Neural progenitor cell (in vitro differentiated cells): Measurements from ENCODE around the gene BMS1. TPM values are rescaled to one million over a fixed set of nuclear protein-coding genes. Genes with fewer than 3 reads are reported as not detected.
A peak's percentile ranks its signal among the peaks of the same experiment; 100 is the strongest.

Source experiments
- DNase-seq: peaks from one replicate; pipeline ENCODE4 v3.0.0-alpha.2; 2016; ENCODE audit warnings: low spot score
- H2AFZ ChIP-seq: fragments of 200-600 bp; sonication (generic); replicated peaks from 2 replicates; pipeline ENCODE4 v1.6.1; 2016; ENCODE audit warnings: antibody characterized with exemption
- H3F3A ChIP-seq: fragments of 200-600 bp; sonication (generic); 2 replicates; pipeline ENCODE4 v1.6.1; 2016; ENCODE audit warnings: antibody characterized with exemption, low read depth
- H3K27ac ChIP-seq: fragments of 200-600 bp; sonication (generic); 2 replicates; pipeline ENCODE4 v1.5.1; 2016; ENCODE audit warnings: mild to moderate bottlenecking
- H3K27me3 ChIP-seq: fragments of 200-600 bp; sonication (generic); 2 replicates; pipeline ENCODE4 v1.6.1; 2016; ENCODE audit warnings: mild to moderate bottlenecking, moderate library complexity
- H3K36me3 ChIP-seq: fragments of 200-600 bp; sonication (generic); 2 replicates; pipeline ENCODE4 v1.5.1; 2016
- H3K4me1 ChIP-seq: fragments of 200-600 bp; sonication (generic); 2 replicates; pipeline ENCODE4 v1.6.1; 2016; ENCODE audit warnings: mixed run types
- H3K4me2 ChIP-seq: fragments of 200-600 bp; sonication (generic); 2 replicates; pipeline ENCODE4 v1.6.1; 2016
- H3K4me3 ChIP-seq: fragments of 200-600 bp; sonication (generic); 2 replicates; pipeline ENCODE4 v1.5.1; 2016
- H3K79me2 ChIP-seq: fragments of 200-600 bp; sonication (generic); 2 replicates; pipeline ENCODE4 v1.6.1; 2016; ENCODE audit warnings: low read depth
- H3K9ac ChIP-seq: fragments of 200-600 bp; sonication (generic); 2 replicates; pipeline ENCODE4 v1.6.1; 2016
- H3K9me3 ChIP-seq: fragments of 200-600 bp; sonication (generic); 2 replicates; pipeline ENCODE4 v1.5.1; 2016; ENCODE audit warnings: low read depth
- H4K20me1 ChIP-seq: fragments of 200-600 bp; sonication (generic); 2 replicates; pipeline ENCODE4 v1.6.1; 2016; ENCODE audit warnings: low read depth
- H3K27ac Mint-ChIP-seq: 3 replicates; pipeline ENCODE4 v1.8.0; 2021; ENCODE audit warnings: mixed read lengths
- H3K27me3 Mint-ChIP-seq: 2 replicates; pipeline ENCODE4 v1.8.0; 2022; ENCODE audit warnings: low read depth, mild to moderate bottlenecking, inconsistent platforms, moderate library complexity, mixed read lengths; ENCODE audit not compliant: insufficient read depth
- H3K36me3 Mint-ChIP-seq: 3 replicates; pipeline ENCODE4 v1.8.0; 2021; ENCODE audit warnings: mixed read lengths
- H3K4me1 Mint-ChIP-seq: 3 replicates; pipeline ENCODE4 v1.8.0; 2021; ENCODE audit warnings: mixed read lengths
- H3K4me3 Mint-ChIP-seq: 3 replicates; pipeline ENCODE4 v1.8.0; 2021; ENCODE audit warnings: mild to moderate bottlenecking, moderate library complexity, mixed read lengths
- H3K9me3 Mint-ChIP-seq: 3 replicates; pipeline ENCODE4 v1.8.0; 2020; ENCODE audit warnings: mixed read lengths
- EZH2 ChIP-seq: fragments of 200-600 bp; sonication (generic); IDR thresholded peaks from 2 replicates; pipeline ENCODE4 v1.6.1; 2017; ENCODE audit warnings: antibody characterized with exemption, mild to moderate bottlenecking, moderate library complexity
- EZH2phosphoT487 ChIP-seq: fragments of 200-600 bp; sonication (generic); IDR thresholded peaks from 2 replicates; pipeline ENCODE4 v1.6.1; 2017; ENCODE audit warnings: antibody characterized with exemption
- total RNA-seq: library from RNA; depleted of rRNA; stranded (reverse); fragments of >200 nt; gene quantifications from 2 replicates; pipeline ENCODE4 v1.2.3, GENCODE V29; 2015; ENCODE audit warnings: low replicate concordance
- TF ChIP-seq, protein P1 (sequence below): fragments of 200-600 bp; sonication (generic); IDR thresholded peaks from 2 replicates; pipeline ENCODE4 v1.5.1; 2017; ENCODE audit warnings: antibody characterized with exemption, mild to moderate bottlenecking

Gene BMS1
- total RNA-seq, 1 donor from 2014 or later: 34.5 TPM

DNA sequence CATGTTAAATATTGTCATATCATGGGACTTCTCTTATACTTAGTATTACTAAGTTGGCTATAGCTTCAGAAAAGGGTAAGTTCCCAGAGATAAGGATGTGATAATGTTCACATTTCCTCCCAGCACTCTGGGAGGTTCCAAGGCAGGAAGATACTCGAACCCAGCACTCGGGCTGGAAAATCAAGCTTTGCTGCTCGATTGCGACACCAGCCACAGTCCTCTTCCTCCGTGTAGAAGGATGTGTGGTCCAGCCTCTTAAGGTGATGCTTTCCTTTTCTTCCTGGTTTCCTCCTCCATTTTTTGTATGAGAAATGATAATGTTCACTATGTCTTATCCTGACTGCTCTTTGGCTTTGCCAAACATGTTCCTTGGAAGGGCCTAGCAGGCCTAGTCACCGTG is 3.2 kb downstream of the BMS1 start:
- Mint-ChIP-seq H3K9me3 (no peaks in the 10 kb centered on the region), H3K4me3 (no peak overlapping the region), H3K36me3 (peaks cover 25% of the 10 kb centered on the region), H3K27ac (no peak overlapping the region), H3K27me3 (peaks cover 3% of the 10 kb centered on the region), H3K4me1 (peaks cover 2% of the 10 kb centered on the region)
- Histone ChIP-seq H3K27ac (no peak overlapping the region), H3F3A (peaks cover 6% of the 10 kb centered on the region), H3K9ac (no peak overlapping the region), H4K20me1 (no peaks in the 10 kb centered on the region), H3K36me3 (peaks cover 13% of the 10 kb centered on the region), H3K4me3 (no peak overlapping the region), H3K9me3 (no peaks in the 10 kb centered on the region), H3K27me3 (no peaks in the 10 kb centered on the region), H3K79me2 (peaks cover 25% of the 10 kb centered on the region), H3K4me2 (no peak overlapping the region), H2AFZ (no peak overlapping the region), H3K4me1 (peaks cover 7% of the 10 kb centered on the region)
- DNase-seq: no peak
- TF ChIP-seq, protein P1, sequence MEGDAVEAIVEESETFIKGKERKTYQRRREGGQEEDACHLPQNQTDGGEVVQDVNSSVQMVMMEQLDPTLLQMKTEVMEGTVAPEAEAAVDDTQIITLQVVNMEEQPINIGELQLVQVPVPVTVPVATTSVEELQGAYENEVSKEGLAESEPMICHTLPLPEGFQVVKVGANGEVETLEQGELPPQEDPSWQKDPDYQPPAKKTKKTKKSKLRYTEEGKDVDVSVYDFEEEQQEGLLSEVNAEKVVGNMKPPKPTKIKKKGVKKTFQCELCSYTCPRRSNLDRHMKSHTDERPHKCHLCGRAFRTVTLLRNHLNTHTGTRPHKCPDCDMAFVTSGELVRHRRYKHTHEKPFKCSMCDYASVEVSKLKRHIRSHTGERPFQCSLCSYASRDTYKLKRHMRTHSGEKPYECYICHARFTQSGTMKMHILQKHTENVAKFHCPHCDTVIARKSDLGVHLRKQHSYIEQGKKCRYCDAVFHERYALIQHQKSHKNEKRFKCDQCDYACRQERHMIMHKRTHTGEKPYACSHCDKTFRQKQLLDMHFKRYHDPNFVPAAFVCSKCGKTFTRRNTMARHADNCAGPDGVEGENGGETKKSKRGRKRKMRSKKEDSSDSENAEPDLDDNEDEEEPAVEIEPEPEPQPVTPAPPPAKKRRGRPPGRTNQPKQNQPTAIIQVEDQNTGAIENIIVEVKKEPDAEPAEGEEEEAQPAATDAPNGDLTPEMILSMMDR: no peak
- TF ChIP-seq EZH2phosphoT487 (no peak), EZH2 (no peak)

DNA sequence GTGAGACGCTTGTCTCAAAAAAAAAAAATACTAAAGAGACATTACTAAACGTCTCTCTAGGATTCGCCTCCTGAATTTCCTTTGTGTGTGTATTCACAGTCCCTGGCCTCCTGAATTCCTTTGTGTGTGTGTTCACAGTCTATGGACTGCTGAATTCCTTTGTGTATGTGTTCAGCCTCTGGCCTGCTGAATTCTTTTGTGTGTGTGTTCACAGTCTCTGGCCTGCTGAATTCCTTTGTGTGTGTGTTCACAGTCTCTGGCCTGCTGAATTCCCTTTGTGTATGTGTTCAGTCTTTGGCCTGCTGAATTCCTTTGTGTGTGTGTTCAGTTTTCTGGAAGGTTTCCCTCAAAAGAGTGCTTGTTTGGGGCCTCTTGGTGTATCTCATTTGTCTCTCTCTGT is 8.2 kb downstream of the BMS1 start:
- no peaks in the 10 kb centered on the region for H3K79me2 ChIP-seq
- no peaks in the 10 kb centered on the region for H3F3A ChIP-seq
- peak; percentile 62 for DNase-seq
- H4K20me1 ChIP-seq: no peaks in the 10 kb centered on the region
- peaks cover 23% of the 10 kb centered on the region for H3K36me3 ChIP-seq
- Mint-ChIP-seq H3K27ac (peak overlapping the region; percentile 74), H3K4me1 (no peaks in the 10 kb centered on the region), H3K4me3 (no peak overlapping the region), H3K36me3 (peaks cover 55% of the 10 kb centered on the region), H3K27me3 (no peaks in the 10 kb centered on the region), H3K9me3 (no peaks in the 10 kb centered on the region)
- H3K4me2 ChIP-seq: no peak overlapping the region
- H3K4me3 ChIP-seq: no peak overlapping the region
- peak overlapping the region; percentile 80 for H3K27ac ChIP-seq
- H3K9me3 ChIP-seq: no peaks in the 10 kb centered on the region
- H3K27me3 ChIP-seq: no peaks in the 10 kb centered on the region
- H3K4me1 ChIP-seq: no peaks in the 10 kb centered on the region
- H2AFZ ChIP-seq: no peak overlapping the region
- TF ChIP-seq, protein P1: no peak
- TF ChIP-seq EZH2phosphoT487 (no peak), EZH2 (no peak)
- H3K9ac ChIP-seq: no peak overlapping the region

DNA sequence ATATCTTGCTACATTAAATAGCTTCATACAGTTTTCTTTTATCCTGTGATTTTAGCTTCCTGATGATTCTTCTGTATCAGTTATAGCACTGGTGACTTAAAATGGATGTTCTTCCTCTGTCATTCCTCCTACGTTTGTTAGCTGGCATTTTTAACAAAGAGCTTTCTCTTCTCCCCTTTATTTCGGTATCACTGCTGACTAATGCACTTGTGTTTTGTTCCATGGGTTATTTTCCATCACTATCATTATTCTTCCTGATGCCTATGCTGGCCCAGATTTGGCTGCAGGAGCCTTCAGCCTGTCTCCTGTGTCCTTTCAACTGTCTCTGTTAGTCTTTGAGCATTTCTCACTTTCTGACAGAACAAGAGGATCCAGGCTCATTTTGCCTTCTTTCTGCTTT is 13.1 kb downstream of the BMS1 start:
- Histone ChIP-seq H3K9ac (no peak overlapping the region), H3K36me3 (peaks cover 26% of the 10 kb centered on the region), H3K9me3 (no peaks in the 10 kb centered on the region), H3K4me2 (no peak overlapping the region), H3K27ac (no peak overlapping the region), H2AFZ (no peak overlapping the region), H3K79me2 (no peaks in the 10 kb centered on the region), H3K27me3 (no peaks in the 10 kb centered on the region), H3K4me1 (no peaks in the 10 kb centered on the region), H4K20me1 (no peaks in the 10 kb centered on the region), H3K4me3 (no peak overlapping the region), H3F3A (no peaks in the 10 kb centered on the region)
- Mint-ChIP-seq H3K36me3 (peaks cover 52% of the 10 kb centered on the region), H3K9me3 (no peaks in the 10 kb centered on the region), H3K4me3 (no peak overlapping the region), H3K27ac (no peak overlapping the region), H3K4me1 (no peaks in the 10 kb centered on the region), H3K27me3 (peaks cover 2% of the 10 kb centered on the region)
- DNase-seq: no peak
- TF ChIP-seq, protein P1: no peak
- no peak for TF ChIP-seq EZH2phosphoT487
